GM18907 (cell line): ENCODE data around the gene SCPEP1.
"Not testable (repeated sequence)": the region's sequence is repeated elsewhere in the genome, so short reads cannot be mapped to it uniquely, and the experiment has no call there.

Experiments used
- ATAC-seq: cut with Tn5 transposase; IDR thresholded peaks from one replicate; pipeline ENCODE4 v1.9.1; 2021; ENCODE audit warnings: mild to moderate bottlenecking, moderate library complexity; ENCODE audit not compliant: unreplicated experiment

Gene SCPEP1

DNA sequence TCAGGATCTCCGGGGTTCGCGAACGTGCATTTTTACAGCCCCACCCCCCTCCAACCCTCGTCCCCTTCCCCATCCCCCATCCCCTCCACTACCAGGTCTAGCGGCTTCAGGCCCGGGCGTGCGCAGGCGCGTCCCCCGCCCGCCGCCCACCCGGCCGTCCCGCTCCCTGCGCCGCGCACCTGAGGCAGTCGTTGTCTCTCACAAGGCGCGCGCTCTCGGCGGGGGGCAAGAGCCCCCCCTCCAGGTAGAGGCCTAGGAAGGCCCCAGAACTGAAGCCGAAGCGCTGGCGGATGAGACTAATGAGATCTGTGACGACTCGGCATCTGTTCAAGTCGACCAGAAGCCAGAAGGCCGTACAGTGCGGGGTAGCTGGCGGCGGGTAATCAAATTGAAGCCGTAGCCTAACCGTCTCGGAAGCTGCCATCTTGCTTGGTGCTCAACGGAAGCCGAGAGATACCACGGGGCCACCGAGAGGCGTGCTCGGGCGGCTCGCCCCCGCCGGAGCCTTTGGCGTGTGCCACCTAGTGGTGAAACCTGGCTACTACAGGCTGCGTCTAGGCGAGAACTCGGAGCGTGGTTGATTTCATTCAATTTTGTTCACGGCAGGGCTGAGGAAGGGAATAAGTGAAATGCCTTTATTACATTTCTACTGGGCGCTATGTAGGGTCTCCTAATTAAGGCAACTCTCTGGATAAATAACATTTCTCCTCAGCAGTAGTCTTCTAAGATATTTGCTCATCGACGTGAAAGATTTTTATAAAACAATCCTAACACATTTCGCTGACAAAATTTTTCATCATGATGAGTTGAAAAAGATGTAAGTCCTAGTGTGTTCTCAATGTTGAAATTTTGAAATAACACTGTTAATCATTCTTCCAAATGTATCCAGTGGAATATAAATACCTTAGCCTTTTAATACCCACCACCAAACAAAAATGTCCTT is 17.1 kb upstream of the SCPEP1 start, which contains the start of gene COIL:
COIL (minus strand) TSS at position 455 of the 943 bp plus-strand sequence; CDS start at position 424, 31 bp downstream.
- ATAC-seq, result peak; percentile 97

- ATAC-seq, result not testable (repeated sequence)
These were observed 12.7 kb upstream of the SCPEP1 start for GRCh38 chr17:56965241-56965640.

DNA sequence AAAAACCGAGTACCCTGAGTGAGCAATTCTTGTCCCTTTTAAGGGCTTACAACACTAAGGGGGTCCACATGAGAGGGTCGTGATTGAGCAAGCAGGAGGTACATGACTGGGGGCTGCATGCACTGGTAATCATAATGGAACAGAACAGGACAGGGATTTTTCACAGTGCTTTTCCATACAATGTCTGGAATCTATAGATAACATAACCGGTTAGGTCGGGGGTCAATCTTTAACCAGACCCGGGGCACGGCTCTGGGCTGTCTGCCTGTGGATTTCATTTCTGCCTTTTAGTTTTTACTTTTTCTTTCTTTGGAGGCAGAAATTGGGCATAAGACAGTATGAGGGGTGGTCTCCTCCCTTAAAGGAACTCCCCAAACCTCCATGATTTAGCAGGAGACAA is 12.2 kb upstream of the SCPEP1 start:
- not testable (repeated sequence) for ATAC-seq

DNA sequence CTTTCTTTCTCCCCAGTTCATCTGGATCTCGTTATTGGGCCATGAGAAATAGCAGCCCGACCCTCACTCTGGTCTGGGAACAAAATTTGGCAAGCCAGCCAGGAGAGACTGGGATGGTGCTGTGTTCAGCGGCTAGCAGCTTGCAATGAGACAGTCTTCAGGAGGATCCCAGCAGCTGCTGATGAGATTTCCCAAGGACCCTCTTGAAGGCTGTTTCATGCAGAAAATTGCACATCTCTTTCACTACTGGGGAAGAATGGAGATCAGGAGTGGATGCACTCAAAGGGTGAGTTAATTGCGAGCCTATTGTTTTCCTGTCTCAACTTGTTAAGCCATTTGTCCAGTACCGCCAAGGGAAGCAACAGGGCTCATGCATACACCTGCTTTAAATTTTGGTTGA is 11.6 kb upstream of the SCPEP1 start:
- ATAC-seq, result no peak

DNA sequence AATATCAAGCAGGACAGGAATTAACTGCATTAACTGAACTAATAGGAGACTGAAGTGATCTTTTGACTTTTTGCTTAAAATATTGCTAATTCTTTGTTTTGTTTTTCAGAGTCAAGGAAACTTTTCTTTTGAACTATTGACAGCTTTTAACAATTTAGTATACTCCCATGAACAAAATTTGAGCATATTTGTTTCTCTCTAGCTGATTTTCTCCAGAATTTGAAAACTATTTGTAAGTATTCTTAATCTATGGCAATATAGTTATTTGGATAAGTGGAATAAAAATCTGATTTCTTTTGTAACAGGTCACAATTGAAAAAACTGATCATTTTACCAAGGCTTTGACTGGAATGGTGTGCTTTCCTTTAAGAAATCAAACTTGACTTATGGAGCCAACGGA is 7.0 kb upstream of the SCPEP1 start:
- ATAC-seq, result no peak

- ATAC-seq, result no peak
These were observed 5.7 kb upstream of the SCPEP1 start for GRCh38 chr17:56972111-56972730.

GRCh38 chr17:56973520-56973919 is 4.4 kb upstream of the SCPEP1 start:
- ATAC-seq, result no peak

DNA sequence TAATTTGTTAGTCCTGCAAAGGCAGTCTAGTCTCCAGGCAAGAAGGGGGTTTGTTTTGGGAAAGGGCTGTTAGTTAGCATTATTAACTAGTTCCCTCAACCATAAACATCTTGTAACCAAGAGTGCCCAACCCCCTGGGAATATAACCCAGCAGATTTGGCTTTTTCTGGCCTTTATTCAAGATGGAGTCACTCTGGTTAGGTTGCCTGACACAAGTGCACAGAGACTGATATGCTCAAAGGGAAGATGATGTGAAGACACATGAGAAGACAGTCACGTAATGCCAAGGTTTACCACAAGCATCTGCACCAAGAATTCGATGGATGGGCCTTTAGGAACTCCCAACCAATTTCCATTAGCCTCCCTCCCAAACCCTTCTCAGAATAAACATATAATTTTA is 3.9 kb upstream of the SCPEP1 start:
- no peak for ATAC-seq

DNA sequence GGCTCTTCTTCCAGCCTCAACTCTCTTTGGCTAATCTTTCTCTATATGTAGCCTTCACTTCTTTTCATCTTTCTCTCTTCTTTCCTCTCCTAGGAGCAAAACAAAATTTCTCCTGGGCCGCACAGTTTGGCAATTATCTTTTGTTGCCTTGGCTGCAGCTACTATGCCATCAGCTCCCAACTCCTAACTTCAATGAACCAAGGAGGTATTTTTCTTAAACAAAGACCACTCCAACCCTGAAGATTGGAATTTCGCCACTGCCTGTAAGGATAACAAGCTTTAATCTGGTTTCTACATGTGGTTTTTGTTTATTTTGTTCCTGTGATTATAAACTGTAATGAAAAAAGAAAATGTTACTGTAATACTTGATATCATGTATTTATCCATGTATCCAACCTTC is 2.3 kb upstream of the SCPEP1 start:
- no peak for ATAC-seq

DNA sequence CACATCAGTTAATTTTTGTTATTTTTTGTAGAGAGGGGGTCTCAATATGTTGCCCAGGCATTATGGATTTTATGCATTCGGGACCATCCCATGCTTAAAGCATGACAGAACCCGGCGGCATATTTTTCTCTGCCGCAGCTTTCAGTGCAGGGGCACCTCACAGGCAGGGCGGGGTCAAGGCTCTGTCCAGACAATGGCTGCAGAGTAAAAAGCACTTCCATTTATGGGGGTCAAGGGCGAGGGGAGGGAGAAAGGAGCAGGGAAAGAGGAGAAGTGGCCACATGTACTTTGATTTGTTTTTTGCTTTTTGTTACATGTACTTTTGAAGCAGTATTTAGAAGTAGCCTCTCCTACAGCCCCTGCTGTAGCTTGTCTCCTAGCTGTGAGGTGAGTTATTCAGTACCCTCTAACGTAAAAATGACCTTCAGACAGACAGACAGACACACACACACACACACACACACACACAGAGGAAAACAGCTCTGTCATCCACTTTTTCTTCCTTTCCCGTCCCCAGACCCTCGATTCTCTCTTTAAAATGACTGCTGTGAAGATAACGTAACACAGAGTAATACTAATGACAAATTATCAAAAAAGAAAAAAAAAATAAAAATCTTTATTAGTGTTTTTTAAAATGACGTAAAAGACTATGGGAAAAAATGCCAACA is 856 bp upstream of the SCPEP1 start:
- ATAC-seq, result no peak

GRCh38 chr17:56978441-56979090 is 635 bp downstream of the SCPEP1 start:
- ATAC-seq, result peak; percentile 25

GRCh38 chr17:56979091-56979480 is 1.2 kb downstream of the SCPEP1 start:
- ATAC-seq, result peak; percentile 20

DNA sequence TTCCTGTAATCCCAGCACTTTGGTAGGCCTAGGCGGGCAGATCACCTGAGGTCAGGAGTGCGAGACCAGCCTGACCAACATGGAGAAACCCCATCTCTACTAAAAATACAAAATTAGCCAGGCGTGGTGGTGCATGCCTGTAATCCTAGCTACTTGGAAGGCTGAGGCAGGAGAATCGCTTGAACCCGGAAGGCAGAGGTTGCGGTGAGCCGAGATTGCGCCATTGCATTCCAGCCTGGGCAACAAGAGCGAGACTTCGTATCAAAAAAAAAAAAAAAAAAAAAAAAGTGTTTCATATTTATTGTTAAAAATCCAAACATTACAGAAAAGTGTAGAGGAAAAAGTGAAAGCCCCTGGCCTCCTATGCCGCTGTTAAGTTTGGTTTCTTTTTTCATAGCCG is 2.6 kb downstream of the SCPEP1 start:
- not testable (repeated sequence) for ATAC-seq

GRCh38 chr17:56982312-56982711 is 4.4 kb downstream of the SCPEP1 start:
- ATAC-seq, result no peak

- ATAC-seq, result no peak
These were observed 5.4 kb downstream of the SCPEP1 start for GRCh38 chr17:56983366-56983765.

GRCh38 chr17:56985371-56986162 is 7.6 kb downstream of the SCPEP1 start:
- no peak for ATAC-seq

DNA sequence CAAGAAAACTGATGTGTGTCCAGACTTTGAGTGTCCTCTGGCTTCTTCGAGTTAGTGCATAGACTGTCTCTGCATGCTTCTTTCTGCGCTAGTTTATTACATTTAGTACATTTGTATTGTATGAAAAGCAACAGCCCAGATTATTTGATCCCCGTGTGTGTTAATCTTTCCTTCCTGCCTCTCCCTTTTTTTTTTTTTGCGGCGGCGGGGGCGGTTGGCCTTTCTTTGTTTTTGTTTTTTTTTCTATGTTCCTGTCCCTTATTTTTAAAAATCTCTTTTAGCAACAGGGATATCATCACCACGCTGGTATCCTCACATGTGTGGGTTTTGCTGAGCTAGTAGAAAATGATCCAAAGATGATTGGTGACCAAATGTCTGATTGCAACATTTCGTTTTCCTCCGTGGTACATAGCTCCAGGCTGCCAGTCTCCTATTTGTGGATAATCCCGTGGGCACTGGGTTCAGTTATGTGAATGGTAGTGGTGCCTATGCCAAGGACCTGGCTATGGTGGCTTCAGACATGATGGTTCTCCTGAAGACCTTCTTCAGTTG is 9.4 kb downstream of the SCPEP1 start:
- ATAC-seq, result no peak

DNA sequence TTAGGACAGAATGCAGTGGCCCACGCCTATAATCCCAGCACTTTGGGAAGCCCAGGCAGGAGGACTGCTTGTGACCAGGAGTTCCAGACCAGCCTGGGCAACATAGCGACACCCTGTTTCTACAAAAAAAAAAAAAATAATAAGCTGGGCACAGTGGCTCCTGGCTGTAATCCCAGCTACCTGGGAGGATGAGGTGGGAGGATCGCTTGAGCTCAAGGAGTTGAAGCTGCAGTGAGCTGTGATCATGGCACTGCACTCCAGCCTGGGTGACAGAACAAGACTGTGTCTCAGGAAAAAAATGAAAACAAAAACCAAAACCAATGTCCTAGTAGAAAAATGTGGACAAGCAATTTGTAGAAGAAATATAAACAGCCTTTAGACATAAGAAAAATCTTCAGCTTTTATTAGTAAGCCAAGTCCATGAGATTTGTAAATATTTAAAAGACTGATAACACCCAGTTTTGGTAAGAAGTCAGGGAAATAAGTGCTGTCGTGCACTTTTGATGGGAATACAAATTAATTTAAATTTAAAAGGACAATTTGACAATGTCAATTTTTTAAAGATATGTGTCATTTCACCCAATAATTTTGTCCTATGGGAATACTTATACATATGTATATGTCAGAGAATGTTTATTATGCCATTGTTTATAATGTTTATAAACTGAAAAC is 11.1 kb downstream of the SCPEP1 start:
- no peak for ATAC-seq

- ATAC-seq, result no peak
These were observed 14.4 kb downstream of the SCPEP1 start for GRCh38 chr17:56992364-56992763.
